H9 (cell line): ENCODE data around the gene MSH6. TPM values are rescaled to one million over a fixed set of nuclear protein-coding genes. Genes with fewer than 3 reads are reported as not detected.

Experiments
- DNase-seq: peaks from one replicate; pipeline ENCODE4 v3.0.0-alpha.2; 2017
- H2AFZ ChIP-seq: one replicate; pipeline ENCODE4 v1.6.1; 2013; ENCODE audit warnings: mild to moderate bottlenecking, low read length, control low read depth, moderate library complexity
- H2AK5ac ChIP-seq: 2 replicates; pipeline ENCODE4 v1.6.1; 2013; ENCODE audit warnings: low read length, control low read depth, mixed read lengths; ENCODE audit not compliant: insufficient read length
- H2BK120ac ChIP-seq: one replicate; pipeline ENCODE4 v1.6.1; 2013; ENCODE audit warnings: low read depth, mild to moderate bottlenecking, low read length, control low read depth, inconsistent platforms; ENCODE audit not compliant: poor library complexity, severe bottlenecking
- H2BK12ac ChIP-seq: 2 replicates; pipeline ENCODE4 v1.6.1; 2013; ENCODE audit warnings: low read length, control low read depth, mixed read lengths, low read depth; ENCODE audit not compliant: insufficient read length
- H2BK15ac ChIP-seq: 2 replicates; pipeline ENCODE4 v1.6.1; 2013; ENCODE audit warnings: low read depth, low read length, control low read depth
- H2BK20ac ChIP-seq: one replicate; pipeline ENCODE4 v1.6.1; 2013; ENCODE audit warnings: low read depth, mild to moderate bottlenecking, low read length, control low read depth, inconsistent platforms; ENCODE audit not compliant: poor library complexity, severe bottlenecking
- H2BK5ac ChIP-seq: 2 replicates; pipeline ENCODE4 v1.6.1; 2013; ENCODE audit warnings: low read length, control low read depth, mixed read lengths; ENCODE audit not compliant: insufficient read length
- H3K14ac ChIP-seq: 2 replicates; pipeline ENCODE4 v1.6.1; 2013; ENCODE audit warnings: low read length, control low read depth; ENCODE audit not compliant: insufficient read depth
- H3K18ac ChIP-seq: 2 replicates; pipeline ENCODE4 v1.6.1; 2013; ENCODE audit warnings: low read depth, mild to moderate bottlenecking, mixed read lengths, low read length, control low read depth; ENCODE audit not compliant: insufficient read length
- H3K23ac ChIP-seq: 2 replicates; pipeline ENCODE4 v1.6.1; 2013; ENCODE audit warnings: low read length, control low read depth, mixed read lengths, low read depth; ENCODE audit not compliant: insufficient read length
- H3K23me2 ChIP-seq: 2 replicates; pipeline ENCODE4 v1.6.1; 2013; ENCODE audit warnings: low read depth, mild to moderate bottlenecking, mixed read lengths, low read length, control low read depth; ENCODE audit not compliant: insufficient read length, poor library complexity, severe bottlenecking
- H3K27ac ChIP-seq: 2 replicates; pipeline ENCODE4 v1.5.1; 2013; ENCODE audit warnings: low read length, control low read depth, mixed read lengths, low read depth; ENCODE audit not compliant: insufficient read length
- H3K27me3 ChIP-seq: 2 replicates; pipeline ENCODE4 v1.6.1; 2013; ENCODE audit warnings: low read length, control low read depth, inconsistent platforms; ENCODE audit not compliant: insufficient read depth
- H3K4ac ChIP-seq: 2 replicates; pipeline ENCODE4 v1.6.1; 2013; ENCODE audit warnings: low read depth, mild to moderate bottlenecking, control low read depth, inconsistent platforms, low read length, moderate library complexity
- H3K4me1 ChIP-seq: 2 replicates; pipeline ENCODE4 v1.6.1; 2013; ENCODE audit warnings: low read length, control low read depth, inconsistent platforms; ENCODE audit not compliant: insufficient read depth
- H3K4me2 ChIP-seq: 2 replicates; pipeline ENCODE4 v1.6.1; 2013; ENCODE audit warnings: low read length, control low read depth, mixed read lengths; ENCODE audit not compliant: insufficient read length, insufficient read depth
- H3K56ac ChIP-seq: 2 replicates; pipeline ENCODE4 v1.6.1; 2013; ENCODE audit warnings: low read depth, mild to moderate bottlenecking, mixed read lengths, low read length, control low read depth; ENCODE audit not compliant: insufficient read length
- H3K79me1 ChIP-seq: 2 replicates; pipeline ENCODE4 v1.6.1; 2013; ENCODE audit warnings: low read depth, mild to moderate bottlenecking, moderate library complexity, low read length, control low read depth, inconsistent platforms; ENCODE audit not compliant: insufficient read depth, poor library complexity, severe bottlenecking
- H3K79me2 ChIP-seq: 2 replicates; pipeline ENCODE4 v1.6.1; 2013; ENCODE audit warnings: low read length, control low read depth, inconsistent platforms; ENCODE audit not compliant: insufficient read depth
- H3K9ac ChIP-seq: 2 replicates; pipeline ENCODE4 v1.6.1; 2013; ENCODE audit warnings: low read length, control low read depth, mixed read lengths; ENCODE audit not compliant: insufficient read length; ENCODE audit errors: extremely low read depth
- H3K9me3 ChIP-seq: one replicate; pipeline ENCODE4 v1.6.1; 2013; ENCODE audit warnings: low read depth, low read length, inconsistent platforms; ENCODE audit not compliant: control insufficient read depth
- H3T11ph ChIP-seq: one replicate; pipeline ENCODE4 v1.6.1; 2013; ENCODE audit warnings: mild to moderate bottlenecking, low read length, control low read depth, inconsistent platforms
- H4K20me1 ChIP-seq: one replicate; pipeline ENCODE4 v1.6.1; 2013; ENCODE audit not compliant: control insufficient read depth, insufficient read length, insufficient read depth
- H4K5ac ChIP-seq: 2 replicates; pipeline ENCODE4 v1.6.1; 2013; ENCODE audit warnings: low read depth, mild to moderate bottlenecking, mixed read lengths, low read length, control low read depth; ENCODE audit not compliant: insufficient read length
- H4K8ac ChIP-seq: replicated peaks from 2 replicates; pipeline ENCODE4 v1.6.1; 2013; ENCODE audit warnings: low read length, control low read depth, mixed read lengths, low read depth; ENCODE audit not compliant: insufficient read length
- H4K91ac ChIP-seq: 2 replicates; pipeline ENCODE4 v1.6.1; 2013; ENCODE audit warnings: low read depth, mild to moderate bottlenecking, moderate library complexity, mixed read lengths, low read length, control low read depth; ENCODE audit not compliant: insufficient read length
- H3K27ac Mint-ChIP-seq, 3 experiments: 2 replicates in 2 of 3; 3 replicates in 1 of 3; pipeline ENCODE4 v1.8.0; 2020 to 2021; ENCODE audit warnings: mixed read lengths in 3 of 3, mild to moderate bottlenecking in 1 of 3, moderate library complexity in 1 of 3
- H3K27me3 Mint-ChIP-seq: 2 replicates; pipeline ENCODE4 v1.8.0; 2021; ENCODE audit warnings: low read depth, mild to moderate bottlenecking, moderate library complexity, mixed read lengths
- H3K36me3 Mint-ChIP-seq, 3 experiments: 2 replicates in 2 of 3; 3 replicates in 1 of 3; pipeline ENCODE4 v1.8.0; 2020 to 2021; ENCODE audit warnings: low read depth in 3 of 3, mixed read lengths in 3 of 3; ENCODE audit not compliant: insufficient read depth in 1 of 3
- H3K4me1 Mint-ChIP-seq, 2 experiments: 2 replicates each; pipeline ENCODE4 v1.8.0; 2020; ENCODE audit warnings: mixed read lengths in 2 of 2
- H3K4me3 Mint-ChIP-seq, 2 experiments: 2 replicates in 1 of 2; 3 replicates in 1 of 2; pipeline ENCODE4 v1.8.0; 2020 to 2021; ENCODE audit warnings: mild to moderate bottlenecking in 2 of 2, mixed read lengths in 2 of 2, moderate library complexity in 1 of 2
- H3K9me3 Mint-ChIP-seq, 2 experiments: 2 replicates in 1 of 2; 3 replicates in 1 of 2; pipeline ENCODE4 v1.8.0; 2020; ENCODE audit warnings: mild to moderate bottlenecking in 2 of 2, mixed read lengths in 2 of 2, moderate library complexity in 1 of 2
- CTCF ChIP-seq: fragments of 200-600 bp; sonication (generic); conservative IDR thresholded peaks from 3 replicates; pipeline ENCODE4 v1.8.0; 2021; ENCODE audit warnings: antibody characterized with exemption, mild to moderate bottlenecking
- WGBS: extraction: QIAGEN DNeasy Blood & Tissue Kit; methylation state at CpG from one replicate; pipeline ENCODE4 v1.1.7; 2013; ENCODE audit warnings: missing lambda C conversion rate, low lambda C conversion rate, mixed read lengths; ENCODE audit not compliant: insufficient read length; ENCODE audit errors: extremely low coverage; 5-methylcytosine and 5-hydroxymethylcytosine counted together
- total RNA-seq: library from RNA; stranded (reverse); gene quantifications from 2 replicates; pipeline ENCODE4 v1.2.1, GENCODE V29; 2021

MSH6 gene
- total RNA-seq, 1 experiment from 2014 or later = 303 TPM

- no CpG with 5 or more reads among the region's 4 CpGs for WGBS
- H4K91ac ChIP-seq = no peak overlapping the region
- H3K9me3 ChIP-seq = no peaks in the 10 kb centered on the region
- no peak for DNase-seq
- Mint-ChIP-seq H3K9me3 (no peaks in the 10 kb centered on the region), H3K4me3 (no peak overlapping the region), H3K27me3 (no peaks in the 10 kb centered on the region), H3K4me1 (no peaks in the 10 kb centered on the region), H3K36me3 (peaks cover 19 to 83% (median 60%) of the 10 kb centered on the region in 3 experiments; a peak in 6 of 7 replicates), H3K27ac (no peak overlapping the region)
- no peak overlapping the region for H2BK15ac ChIP-seq
- H3K56ac ChIP-seq = no peak overlapping the region
- no peak overlapping the region for H2AFZ ChIP-seq
- H4K5ac ChIP-seq = no peak overlapping the region
- H3K4me2 ChIP-seq = no peak overlapping the region
- H2BK20ac ChIP-seq = no peak overlapping the region
- no peak overlapping the region for H4K8ac ChIP-seq
- TF ChIP-seq CTCF = no peak
- H3K79me2 ChIP-seq = no peaks in the 10 kb centered on the region
- no peak overlapping the region for H3K14ac ChIP-seq
- H3K23me2 ChIP-seq = no peaks in the 10 kb centered on the region
- H4K20me1 ChIP-seq = no peaks in the 10 kb centered on the region
- H3K18ac ChIP-seq = no peak overlapping the region
- H3T11ph ChIP-seq = no peak overlapping the region
- no peak overlapping the region for H2BK5ac ChIP-seq
- H3K4me1 ChIP-seq = no peaks in the 10 kb centered on the region
- H3K27me3 ChIP-seq = no peaks in the 10 kb centered on the region
- H3K9ac ChIP-seq = no peak overlapping the region
- H3K4ac ChIP-seq = no peak overlapping the region
- no peak overlapping the region for H3K27ac ChIP-seq
- no peaks in the 10 kb centered on the region for H3K79me1 ChIP-seq
- no peak overlapping the region for H2BK120ac ChIP-seq
- H2AK5ac ChIP-seq = no peak overlapping the region
- H2BK12ac ChIP-seq = no peak overlapping the region
- no peak overlapping the region for H3K23ac ChIP-seq
These were observed 25.7 kb downstream of the MSH6 start for GRCh38 chr2:47808614-47809013.
